ENCODE measurements around the gene S100Z.

The S100Z gene

DNA sequence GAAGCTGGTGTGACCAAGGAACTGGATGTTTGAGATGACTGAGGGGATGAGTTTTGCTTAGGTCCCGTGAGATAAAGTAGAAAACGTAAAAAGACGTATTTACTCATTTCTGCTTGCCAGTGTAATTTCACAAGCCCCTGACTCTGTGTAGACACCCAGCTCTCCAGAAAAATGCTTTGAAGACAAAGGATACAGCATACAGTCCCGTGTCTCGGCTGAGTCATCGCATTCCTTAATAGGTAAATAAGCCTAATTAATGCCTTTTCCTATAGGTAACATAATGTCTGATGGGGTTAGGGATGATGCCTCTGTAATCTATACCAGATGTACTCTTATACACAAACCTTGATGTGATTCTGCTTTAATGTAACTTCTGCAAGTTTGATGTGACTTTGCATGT, 20.2 kb downstream of the S100Z start:
- ChIA-PET CTCF (interaction anchor here (0.6 to 0.7 kb wide), 4 partner anchors 96 to 287 kb away, joined by 3 to 4 read pairs (median 3); no protein-coding TSS in a partner anchor), POLR2A (ENCODE audit: low non-redundant PET) (interaction anchor here (0.6 kb wide), 2 partner anchors 99 to 146 kb away, joined by 3 read pairs; no protein-coding TSS in a partner anchor)
- no peak overlapping the region for H3K27ac ChIP-seq
- DNase-seq (ENCODE audit: low spot score): no peak
- TF ChIP-seq, protein P1, sequence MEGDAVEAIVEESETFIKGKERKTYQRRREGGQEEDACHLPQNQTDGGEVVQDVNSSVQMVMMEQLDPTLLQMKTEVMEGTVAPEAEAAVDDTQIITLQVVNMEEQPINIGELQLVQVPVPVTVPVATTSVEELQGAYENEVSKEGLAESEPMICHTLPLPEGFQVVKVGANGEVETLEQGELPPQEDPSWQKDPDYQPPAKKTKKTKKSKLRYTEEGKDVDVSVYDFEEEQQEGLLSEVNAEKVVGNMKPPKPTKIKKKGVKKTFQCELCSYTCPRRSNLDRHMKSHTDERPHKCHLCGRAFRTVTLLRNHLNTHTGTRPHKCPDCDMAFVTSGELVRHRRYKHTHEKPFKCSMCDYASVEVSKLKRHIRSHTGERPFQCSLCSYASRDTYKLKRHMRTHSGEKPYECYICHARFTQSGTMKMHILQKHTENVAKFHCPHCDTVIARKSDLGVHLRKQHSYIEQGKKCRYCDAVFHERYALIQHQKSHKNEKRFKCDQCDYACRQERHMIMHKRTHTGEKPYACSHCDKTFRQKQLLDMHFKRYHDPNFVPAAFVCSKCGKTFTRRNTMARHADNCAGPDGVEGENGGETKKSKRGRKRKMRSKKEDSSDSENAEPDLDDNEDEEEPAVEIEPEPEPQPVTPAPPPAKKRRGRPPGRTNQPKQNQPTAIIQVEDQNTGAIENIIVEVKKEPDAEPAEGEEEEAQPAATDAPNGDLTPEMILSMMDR (conservative IDR thresholded peaks at IDR 0.05; ENCODE audit: low read depth): no peak

DNA sequence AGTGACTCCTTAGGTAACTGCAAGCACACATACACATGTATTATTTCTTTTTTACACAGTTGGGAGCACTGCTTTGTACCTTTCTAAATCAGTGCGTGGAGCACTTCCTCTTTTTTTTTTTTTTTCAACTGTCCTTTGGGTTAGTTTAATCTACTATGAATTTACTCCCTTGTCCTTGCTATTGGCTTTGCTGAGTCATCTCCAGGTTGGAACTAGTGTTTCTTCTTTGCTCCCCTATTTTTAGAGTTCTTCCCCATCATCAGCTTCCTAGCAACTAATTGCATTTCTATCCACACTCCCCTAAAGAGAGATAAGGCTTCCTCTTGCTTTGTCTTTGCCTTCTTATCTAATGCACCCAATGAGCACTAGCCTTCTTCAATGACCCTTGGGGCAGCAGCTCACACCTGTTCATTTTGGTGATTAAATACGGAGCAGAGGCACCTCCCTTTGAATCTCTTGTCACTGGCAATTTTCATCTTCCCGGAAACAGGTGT, 24.3 kb downstream of the S100Z start:
- H3K27ac ChIP-seq: no peak overlapping the region
- DNase-seq (ENCODE audit: low spot score): no peak
- ChIA-PET CTCF (interaction anchor here (0.5 kb wide), 1 partner anchor 1125 kb away, joined by 3 read pairs; no protein-coding TSS in a partner anchor), POLR2A (ENCODE audit: low non-redundant PET) (no interaction called here)
- TF ChIP-seq, protein P1 (conservative IDR thresholded peaks at IDR 0.05; ENCODE audit: low read depth): no peak

DNA sequence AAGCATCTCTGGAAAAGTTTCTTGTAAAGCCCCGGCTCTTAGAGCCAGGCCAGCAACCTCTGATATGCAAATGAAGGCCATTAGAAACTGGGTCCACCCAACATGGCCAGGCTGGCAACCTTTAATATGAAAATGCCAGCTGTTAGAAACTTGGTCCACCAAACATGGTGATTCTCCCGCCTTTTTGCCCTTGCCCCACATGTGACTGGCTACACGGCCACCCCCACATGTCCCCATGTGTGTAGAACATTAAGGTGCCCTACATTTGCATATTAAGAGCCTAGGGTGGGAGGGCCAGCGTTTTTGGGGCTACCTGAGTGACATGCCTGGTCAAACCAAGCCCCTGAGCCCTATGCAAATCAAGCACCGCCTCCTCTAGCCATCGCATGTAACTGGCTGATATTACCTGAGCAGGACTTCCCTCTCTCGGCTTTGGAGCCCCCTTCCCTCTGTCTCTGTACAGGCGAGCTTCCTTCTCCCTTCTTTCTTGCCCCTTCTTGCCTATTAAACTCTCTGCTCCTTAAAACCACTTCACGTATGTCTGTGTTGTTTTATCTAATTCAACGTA, 39.0 kb downstream of the S100Z start:
- TF ChIP-seq, protein P1 (conservative IDR thresholded peaks at IDR 0.05; ENCODE audit: low read depth): no peak
- no peak for DNase-seq (ENCODE audit: low spot score)
- no peak overlapping the region for H3K27ac ChIP-seq
- ChIA-PET POLR2A (ENCODE audit: low non-redundant PET) (no interaction called here), CTCF (no interaction called here)

DNA sequence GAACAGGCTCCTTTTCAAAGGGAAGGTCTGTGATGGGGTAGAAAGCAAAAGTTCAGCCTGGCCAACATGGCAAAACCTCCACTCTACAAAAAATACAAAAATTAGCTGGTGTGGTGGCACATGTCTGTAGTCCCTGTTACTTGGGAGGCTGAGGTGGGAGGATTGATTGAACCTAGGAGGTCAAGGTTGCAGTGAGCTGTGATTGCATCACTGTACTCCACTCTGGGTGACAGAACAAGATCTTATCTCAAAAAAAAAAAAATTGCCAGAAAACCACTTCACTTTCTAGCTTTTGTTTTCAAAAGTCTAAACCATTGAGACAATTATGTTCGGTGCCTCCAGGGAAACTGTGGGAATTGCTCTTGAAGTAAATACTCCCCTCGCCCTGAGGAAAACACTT, 43.5 kb downstream of the S100Z start:
- ChIA-PET CTCF (interaction anchor here (0.6 kb wide), 1 partner anchor 326 kb away, joined by 6 read pairs; no protein-coding TSS in a partner anchor), POLR2A (ENCODE audit: low non-redundant PET) (no interaction called here)
- TF ChIP-seq, protein P1 (conservative IDR thresholded peaks at IDR 0.05; ENCODE audit: low read depth): no peak
- no peak for DNase-seq (ENCODE audit: low spot score)
- H3K27ac ChIP-seq: no peak overlapping the region

DNA sequence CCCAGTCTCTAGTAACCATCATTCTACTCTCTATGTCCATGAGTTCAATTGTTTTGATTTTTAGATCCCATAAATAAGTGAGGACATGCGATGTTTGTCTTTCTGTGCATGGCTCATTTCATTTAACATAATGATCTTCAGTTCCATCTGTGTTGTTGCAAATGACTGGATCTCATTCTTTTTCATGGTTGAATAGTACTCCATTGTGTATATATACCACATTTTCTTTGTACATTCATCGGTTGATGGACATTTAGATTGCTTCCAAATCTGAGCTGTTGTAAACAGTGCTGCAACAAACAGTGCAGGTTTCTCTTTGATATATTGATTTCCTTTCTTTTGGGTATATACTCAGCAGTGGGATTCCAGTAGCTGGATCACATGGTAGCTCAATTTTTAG, 46.4 kb downstream of the S100Z start:
- TF ChIP-seq, protein P1 (conservative IDR thresholded peaks at IDR 0.05; ENCODE audit: low read depth): no peak
- no peak for DNase-seq (ENCODE audit: low spot score)
- no peak overlapping the region for H3K27ac ChIP-seq
- ChIA-PET CTCF (interaction anchor here (1.0 kb wide), 1 partner anchor 77 kb away, joined by 6 read pairs; the partner anchor contains the start of gene F2RL1), POLR2A (ENCODE audit: low non-redundant PET) (no interaction called here)

DNA sequence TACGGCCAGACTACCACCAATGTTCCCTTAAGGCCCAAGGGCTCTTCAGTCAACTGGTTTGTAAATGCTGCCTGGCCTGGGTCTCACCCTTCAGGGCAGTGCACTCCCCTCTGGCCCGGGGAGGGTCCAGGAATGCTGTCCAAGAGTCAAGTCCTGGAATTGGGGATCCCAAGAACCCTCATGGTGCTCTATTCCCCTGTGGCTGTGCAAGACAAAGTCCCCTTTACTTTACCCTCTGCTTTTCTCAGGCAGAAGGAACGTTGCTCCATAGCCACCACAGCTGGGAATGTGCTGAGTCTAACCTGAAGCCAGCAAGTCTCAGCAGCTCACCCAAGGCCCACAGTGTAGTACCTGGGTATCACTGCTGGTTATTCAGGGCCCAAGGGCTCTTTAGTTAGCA, 51.7 kb downstream of the S100Z start:
- no peak for DNase-seq (ENCODE audit: low spot score)
- CTCF ChIA-PET: no interaction called here
- no peak overlapping the region for H3K27ac ChIP-seq
- TF ChIP-seq, protein P1 (conservative IDR thresholded peaks at IDR 0.05; ENCODE audit: low read depth): no peak
- POLR2A ChIA-PET (ENCODE audit: low non-redundant PET): no interaction called here

Data from RWPE1 (cell line).